HCEC 1CT (cell line): ENCODE measurements around the gene CAMTA1.

Experiments
- DNase-seq: peaks from one replicate; pipeline ENCODE4 v3.0.0-alpha.2; 2017

CAMTA1 gene

GRCh38 chr1:7497107-7497637, 711.9 kb downstream of the CAMTA1 start:
- DNase-seq = no peak

GRCh38 chr1:7500381-7501083, 715.3 kb downstream of the CAMTA1 start:
- no peak for DNase-seq

- DNase-seq = no peak
Observed at GRCh38 chr1:7501084-7501491, 715.8 kb downstream of the CAMTA1 start.

- no peak for DNase-seq
Observed at GRCh38 chr1:7501723-7502603, 716.7 kb downstream of the CAMTA1 start.

- no peak for DNase-seq
Observed at GRCh38 chr1:7503691-7504437, 718.6 kb downstream of the CAMTA1 start.

- no peak for DNase-seq
Observed at GRCh38 chr1:7504438-7504720, 719.1 kb downstream of the CAMTA1 start.

GRCh38 chr1:7505094-7505770, 720.0 kb downstream of the CAMTA1 start:
- DNase-seq = no peak

GRCh38 chr1:7505771-7506453, 720.7 kb downstream of the CAMTA1 start:
- no peak for DNase-seq

GRCh38 chr1:7506454-7507284, 721.4 kb downstream of the CAMTA1 start:
- DNase-seq = no peak

GRCh38 chr1:7507285-7508019, 722.2 kb downstream of the CAMTA1 start:
- DNase-seq = no peak

- no peak for DNase-seq
Observed at GRCh38 chr1:7508052-7508933, 723.0 kb downstream of the CAMTA1 start.

GRCh38 chr1:7508934-7509519, 723.8 kb downstream of the CAMTA1 start:
- no peak for DNase-seq

- DNase-seq = no peak
Observed at GRCh38 chr1:7509598-7509997, 724.3 kb downstream of the CAMTA1 start.

GRCh38 chr1:7510389-7510931, 725.2 kb downstream of the CAMTA1 start:
- no peak for DNase-seq

GRCh38 chr1:7511381-7511780, 726.1 kb downstream of the CAMTA1 start:
- no peak for DNase-seq

- no peak for DNase-seq
Observed at GRCh38 chr1:7513081-7513480, 727.8 kb downstream of the CAMTA1 start.

- no peak for DNase-seq
Observed at GRCh38 chr1:7515175-7515574, 729.9 kb downstream of the CAMTA1 start.

GRCh38 chr1:7515904-7516303, 730.6 kb downstream of the CAMTA1 start:
- DNase-seq = no peak

GRCh38 chr1:7516341-7516740, 731.1 kb downstream of the CAMTA1 start:
- no peak for DNase-seq
